IPS DF 4.7 (cell line): ENCODE data around the gene PIGM.

Experiments
- DNase-seq: peaks from one replicate; pipeline ENCODE4 v3.0.0-alpha.2; 2013; ENCODE audit warnings: low spot score; ENCODE audit errors: extremely low read depth

The PIGM gene

GRCh38 chr1:160022330-160023310 lies 9.2 kb downstream of the PIGM start:
- DNase-seq = no peak

GRCh38 chr1:160021376-160022074 lies 10.3 kb downstream of the PIGM start:
- no peak for DNase-seq

GRCh38 chr1:160020196-160020595 lies 11.6 kb downstream of the PIGM start:
- no peak for DNase-seq

- DNase-seq = no peak
These were observed 12.9 kb downstream of the PIGM start for GRCh38 chr1:160018900-160019299.

GRCh38 chr1:160018347-160018746 lies 13.4 kb downstream of the PIGM start:
- DNase-seq = no peak

- no peak for DNase-seq
These were observed 14.2 kb downstream of the PIGM start for GRCh38 chr1:160017592-160017991.

GRCh38 chr1:160011781-160012180 lies 20.0 kb downstream of the PIGM start:
- no peak for DNase-seq

- no peak for DNase-seq
These were observed 22.0 kb downstream of the PIGM start for GRCh38 chr1:160009801-160010200.

- no peak for DNase-seq
These were observed 22.7 kb downstream of the PIGM start for GRCh38 chr1:160009081-160009480.

- no peak for DNase-seq
These were observed 24.1 kb downstream of the PIGM start for GRCh38 chr1:160007577-160008200.

- peak; percentile 33 for DNase-seq
These were observed 25.4 kb downstream of the PIGM start for GRCh38 chr1:160006312-160006940.

GRCh38 chr1:160005070-160005469 lies 26.7 kb downstream of the PIGM start:
- DNase-seq = no peak

- DNase-seq = no peak
These were observed 27.4 kb downstream of the PIGM start for GRCh38 chr1:160004425-160004824.

GRCh38 chr1:160004001-160004400 lies 27.8 kb downstream of the PIGM start:
- no peak for DNase-seq

GRCh38 chr1:160001440-160001839 lies 30.4 kb downstream of the PIGM start:
- no peak for DNase-seq

- DNase-seq = no peak
These were observed 32.6 kb downstream of the PIGM start for GRCh38 chr1:159999204-159999603.

GRCh38 chr1:159996653-159997052 lies 35.1 kb downstream of the PIGM start:
- no peak for DNase-seq

GRCh38 chr1:159994896-159995295 lies 36.9 kb downstream of the PIGM start:
- no peak for DNase-seq

GRCh38 chr1:159993911-159994310 lies 37.9 kb downstream of the PIGM start:
- DNase-seq = no peak

- DNase-seq = no peak
These were observed 39.6 kb downstream of the PIGM start for GRCh38 chr1:159992161-159992560.

GRCh38 chr1:159991513-159991912 lies 40.3 kb downstream of the PIGM start:
- DNase-seq = no peak

- DNase-seq = no peak
These were observed 41.8 kb downstream of the PIGM start for GRCh38 chr1:159990005-159990404.
